SKM-1 treated with dmso at 0.1 percent for 144 hours (cell line): ENCODE data around the gene MYO6.
"Not testable (repeated sequence)": the region's sequence is repeated elsewhere in the genome, so short reads cannot be mapped to it uniquely, and the experiment has no call there.

Experiments
- DNase-seq: peaks from one replicate; lab custom pipeline; 2025; ENCODE audit not compliant: unreplicated experiment; lab: John Stamatoyannopoulos, UW

Gene MYO6

DNA sequence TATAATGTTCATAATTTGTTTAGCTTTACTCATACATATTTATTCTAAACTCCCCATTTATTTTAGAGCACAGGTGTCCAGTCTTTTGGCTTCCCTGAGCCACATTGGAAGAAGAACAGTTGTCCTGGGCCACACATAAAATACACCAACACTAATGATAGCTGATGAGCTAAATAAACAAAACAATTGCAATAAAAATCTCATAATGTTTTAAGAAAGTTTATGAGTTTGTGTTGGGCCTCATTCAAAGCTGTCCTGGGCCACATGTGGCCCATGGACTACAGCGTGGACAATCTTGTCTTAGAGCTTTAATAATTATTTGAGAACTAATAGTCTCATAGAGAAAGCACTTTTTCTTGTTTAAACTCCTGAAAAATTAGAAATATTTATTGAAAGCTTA, 131.3 kb downstream of the MYO6 start:
- no peak for DNase-seq

DNA sequence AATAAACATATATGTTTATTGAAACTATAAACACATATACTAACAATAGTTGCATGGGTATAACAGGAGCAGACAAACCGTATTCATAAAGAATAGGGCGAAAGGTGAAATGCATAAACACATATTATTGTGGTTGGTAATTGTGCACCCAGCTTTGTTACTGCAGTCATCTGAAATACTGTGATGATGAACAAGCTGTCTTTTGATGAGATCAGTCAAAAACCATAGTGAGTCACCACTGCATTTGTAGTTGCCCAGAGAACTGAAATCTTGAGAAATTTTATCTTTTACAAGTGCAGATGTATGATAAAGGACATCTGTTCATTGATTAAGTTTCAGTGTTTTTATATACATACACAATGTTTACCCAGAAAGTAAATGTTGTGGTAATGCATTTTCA, 133.7 kb downstream of the MYO6 start:
- DNase-seq = no peak

DNA sequence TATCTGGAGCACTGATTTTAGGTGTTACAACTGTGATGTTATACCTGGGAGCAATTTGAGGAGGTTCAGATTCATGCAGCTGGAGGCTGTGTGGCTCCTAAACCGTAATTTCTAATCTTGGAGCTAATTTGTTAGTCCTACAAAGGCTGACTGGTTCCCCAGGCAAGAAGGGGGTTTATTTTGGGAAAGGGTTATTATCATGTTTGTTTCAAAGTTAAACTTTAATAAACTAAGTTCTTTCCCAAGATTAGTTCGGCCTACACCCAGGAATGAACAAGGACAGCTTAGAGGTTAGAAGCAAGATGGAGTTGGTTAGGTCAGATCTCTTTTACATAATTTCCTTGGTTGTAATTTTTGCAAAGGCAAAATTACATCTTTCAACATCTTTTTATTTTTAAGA, 135.8 kb downstream of the MYO6 start:
- no peak for DNase-seq

DNA sequence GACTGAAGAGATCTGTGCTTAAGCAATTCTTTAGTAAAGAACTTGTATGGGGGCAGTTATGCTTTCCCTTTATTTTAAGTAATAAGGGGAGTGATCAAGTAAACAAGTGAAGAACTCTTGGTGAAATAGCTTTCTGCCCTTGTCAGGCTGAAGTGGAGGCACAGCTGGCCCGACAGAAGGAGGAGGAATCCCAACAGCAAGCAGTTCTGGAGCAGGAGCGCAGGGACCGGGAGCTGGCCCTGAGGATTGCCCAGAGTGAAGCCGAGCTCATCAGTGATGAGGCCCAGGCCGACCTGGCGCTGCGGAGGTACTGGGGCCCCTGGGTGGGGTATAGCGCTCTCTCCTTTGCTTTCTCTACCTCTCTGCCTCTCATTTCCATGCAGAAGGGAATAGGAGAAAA, 143.3 kb downstream of the MYO6 start:
- DNase-seq = no peak

DNA sequence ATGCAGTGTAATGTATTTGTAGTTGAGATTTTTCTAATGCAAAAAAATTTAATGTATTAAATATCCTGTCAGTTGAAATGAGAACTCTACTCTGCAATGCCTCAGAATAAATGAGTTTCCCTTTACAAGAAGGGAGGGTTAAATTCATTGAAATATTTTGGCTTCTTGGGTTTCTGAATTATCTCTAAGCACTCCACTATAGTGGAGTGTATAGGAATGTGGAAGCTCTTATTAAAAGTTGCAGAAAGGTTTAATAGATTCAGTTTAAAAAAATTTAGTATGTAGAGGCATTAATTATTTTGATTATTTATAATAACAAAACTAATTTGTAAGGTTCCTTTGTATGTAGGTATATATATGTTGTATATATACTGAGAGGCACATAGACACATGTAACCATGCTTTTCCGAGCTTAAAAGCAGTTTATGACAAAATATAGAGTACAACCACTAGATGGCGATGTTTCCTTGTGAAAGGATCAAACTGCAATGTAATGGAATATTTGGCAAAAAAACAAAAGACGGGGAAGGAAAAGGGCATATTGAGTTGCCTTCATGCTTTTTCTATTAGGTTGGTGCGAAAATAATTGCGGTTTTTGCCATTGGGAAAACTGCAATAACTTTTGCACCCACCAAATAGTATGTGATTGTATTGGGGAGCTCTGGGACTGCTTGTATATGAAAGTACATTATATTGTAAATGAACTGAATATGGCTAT, 144.2 kb downstream of the MYO6 start:
- peak; percentile 58 for DNase-seq

DNA sequence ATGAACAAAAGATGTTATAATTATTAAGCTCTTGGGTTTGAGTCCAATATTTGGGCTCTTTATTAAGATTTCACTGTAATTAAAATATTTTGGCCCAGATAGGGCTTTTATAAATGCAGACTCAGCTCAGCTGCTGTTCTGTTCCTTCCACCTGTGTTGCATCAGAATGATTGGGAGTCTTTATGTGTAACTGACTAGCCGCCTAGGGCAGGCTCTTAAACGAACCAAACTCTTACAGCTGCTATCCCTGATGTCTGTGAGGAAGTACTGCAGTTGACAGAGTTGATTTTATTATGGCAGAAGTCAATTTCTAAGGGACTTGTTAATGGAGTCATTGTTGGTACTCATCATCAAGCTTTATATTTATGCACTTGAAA, 144.7 kb downstream of the MYO6 start:
- DNase-seq = no peak

DNA sequence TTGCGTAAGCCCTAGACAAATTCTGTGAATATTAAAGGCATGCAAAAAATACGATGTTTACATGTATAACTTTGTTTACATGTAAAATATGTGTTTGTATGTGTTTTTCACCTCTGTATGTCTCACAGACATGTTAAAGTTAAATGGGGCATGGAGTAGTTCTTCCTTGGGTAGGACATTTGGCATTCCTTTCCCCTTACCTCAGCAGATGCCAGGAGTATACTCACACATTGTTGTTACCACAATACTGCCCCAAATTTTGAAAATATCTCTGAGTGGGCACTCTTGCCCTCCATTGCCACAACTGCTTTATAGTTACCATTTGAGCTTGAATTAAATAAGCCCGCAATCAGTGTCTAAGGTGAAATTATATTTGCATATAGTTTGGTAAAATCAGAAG, 147.5 kb downstream of the MYO6 start:
- no peak for DNase-seq

DNA sequence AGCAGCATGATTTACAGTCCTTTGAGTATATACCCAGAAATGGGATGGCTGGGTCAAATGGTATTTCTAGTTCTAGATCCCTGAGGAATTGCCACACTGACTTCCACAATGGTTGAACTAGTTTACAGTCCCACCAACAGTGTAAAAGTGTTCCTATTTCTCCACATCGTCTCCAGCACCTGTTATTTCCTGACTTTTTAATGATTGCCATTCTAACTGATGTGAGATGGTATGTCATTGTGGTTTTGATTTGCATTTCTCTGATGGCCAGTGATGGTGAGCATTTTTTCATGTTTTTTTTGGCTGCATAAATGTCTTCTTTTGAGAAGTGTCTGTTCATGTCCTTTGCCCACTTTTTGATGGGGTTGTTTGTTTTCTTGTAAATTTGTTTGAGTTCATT, 151.2 kb downstream of the MYO6 start:
- not testable (repeated sequence) for DNase-seq

DNA sequence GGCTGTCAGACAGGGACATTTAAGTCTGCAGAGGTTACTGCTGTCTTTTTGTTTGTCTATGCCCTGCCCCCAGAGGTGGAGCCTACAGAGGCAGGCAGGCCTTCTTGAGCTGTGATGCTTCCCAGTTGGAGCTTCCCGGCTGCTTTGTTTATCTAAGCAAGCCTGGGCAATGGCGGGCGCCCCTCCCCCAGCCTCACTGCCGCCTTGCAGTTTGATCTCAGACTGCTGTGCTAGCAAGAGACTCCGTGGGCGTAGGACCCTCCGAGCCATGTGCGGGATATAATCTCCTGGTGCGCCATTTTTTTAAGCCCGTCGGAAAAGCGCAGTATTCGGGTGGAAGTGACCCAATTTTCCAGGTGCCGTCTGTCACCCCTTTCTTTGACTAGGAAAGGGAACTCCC, 156.1 kb downstream of the MYO6 start:
- DNase-seq = not testable (repeated sequence)

DNA sequence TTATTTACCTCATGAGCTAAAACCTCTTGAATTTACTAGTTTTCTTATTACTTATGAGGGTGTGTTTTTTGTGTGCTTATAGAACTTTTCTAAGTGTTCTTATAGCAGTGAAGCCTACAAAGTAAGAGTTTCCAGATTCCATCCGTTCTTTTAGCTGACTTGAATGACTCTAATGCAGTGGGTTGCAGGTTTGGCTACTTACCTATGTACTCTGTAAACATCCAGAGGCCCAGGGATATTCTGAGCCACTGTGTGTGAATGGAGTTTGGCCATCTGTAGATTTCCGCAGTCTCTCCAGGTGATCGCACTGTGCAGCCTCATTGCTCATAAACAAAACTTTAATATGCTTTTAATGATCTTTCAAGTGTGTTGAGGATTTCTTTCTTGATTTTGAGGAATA, 157.8 kb downstream of the MYO6 start:
- no peak for DNase-seq

DNA sequence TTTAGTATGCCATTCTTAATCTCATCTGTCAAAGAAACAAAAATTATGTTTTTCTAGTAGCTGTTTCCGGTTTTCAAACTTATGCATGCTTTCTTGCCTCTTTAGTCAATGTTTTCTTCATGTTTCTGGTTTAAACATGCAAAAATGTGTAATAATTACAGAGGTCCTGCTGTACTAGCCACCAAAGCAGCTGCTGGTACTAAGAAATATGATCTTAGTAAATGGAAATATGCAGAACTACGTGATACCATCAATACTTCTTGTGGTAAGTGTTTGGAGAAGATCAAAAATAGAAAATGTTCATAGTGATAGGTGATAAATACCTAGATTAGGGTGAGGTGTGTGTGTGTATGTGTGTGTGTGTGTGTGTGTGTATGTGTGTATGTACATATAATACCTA, 158.4 kb downstream of the MYO6 start:
- no peak for DNase-seq

DNA sequence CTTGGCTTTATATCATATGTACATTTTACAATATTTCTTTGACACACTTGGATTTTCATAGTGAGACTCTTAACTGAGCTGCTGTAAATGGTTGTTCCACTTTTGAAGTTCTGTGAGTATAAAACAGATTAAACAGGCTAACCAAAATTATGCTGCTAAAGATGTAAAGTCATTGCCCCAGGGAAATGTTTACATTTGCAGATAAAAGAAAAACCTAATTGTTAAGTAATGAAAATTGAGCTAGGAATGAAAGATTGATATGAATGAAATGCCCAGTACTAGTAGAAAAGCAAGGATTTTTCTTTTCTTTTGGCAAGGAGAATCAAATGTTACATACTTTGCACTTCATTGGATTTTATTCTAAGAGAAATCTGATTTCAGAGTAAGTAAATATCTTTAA, 164.0 kb downstream of the MYO6 start:
- DNase-seq = no peak

DNA sequence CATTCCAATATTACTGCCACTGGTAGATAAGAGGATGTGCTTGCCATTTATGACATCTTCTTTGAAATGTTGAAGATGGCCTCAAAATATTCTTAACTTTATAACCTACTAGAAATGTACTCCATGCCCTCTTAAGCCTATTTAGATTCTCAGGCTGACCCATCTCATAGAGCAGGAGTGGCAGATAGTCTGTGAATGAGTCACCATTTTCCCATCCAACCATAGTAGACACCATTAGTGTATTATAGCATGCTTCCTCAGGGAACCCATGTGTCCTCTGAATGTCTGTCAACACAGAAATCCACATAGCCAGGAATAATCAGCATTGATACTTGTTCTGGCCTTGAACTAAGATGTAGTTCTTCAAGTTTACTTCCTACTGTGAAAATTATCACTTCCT, 173.2 kb downstream of the MYO6 start:
- no peak for DNase-seq

DNA sequence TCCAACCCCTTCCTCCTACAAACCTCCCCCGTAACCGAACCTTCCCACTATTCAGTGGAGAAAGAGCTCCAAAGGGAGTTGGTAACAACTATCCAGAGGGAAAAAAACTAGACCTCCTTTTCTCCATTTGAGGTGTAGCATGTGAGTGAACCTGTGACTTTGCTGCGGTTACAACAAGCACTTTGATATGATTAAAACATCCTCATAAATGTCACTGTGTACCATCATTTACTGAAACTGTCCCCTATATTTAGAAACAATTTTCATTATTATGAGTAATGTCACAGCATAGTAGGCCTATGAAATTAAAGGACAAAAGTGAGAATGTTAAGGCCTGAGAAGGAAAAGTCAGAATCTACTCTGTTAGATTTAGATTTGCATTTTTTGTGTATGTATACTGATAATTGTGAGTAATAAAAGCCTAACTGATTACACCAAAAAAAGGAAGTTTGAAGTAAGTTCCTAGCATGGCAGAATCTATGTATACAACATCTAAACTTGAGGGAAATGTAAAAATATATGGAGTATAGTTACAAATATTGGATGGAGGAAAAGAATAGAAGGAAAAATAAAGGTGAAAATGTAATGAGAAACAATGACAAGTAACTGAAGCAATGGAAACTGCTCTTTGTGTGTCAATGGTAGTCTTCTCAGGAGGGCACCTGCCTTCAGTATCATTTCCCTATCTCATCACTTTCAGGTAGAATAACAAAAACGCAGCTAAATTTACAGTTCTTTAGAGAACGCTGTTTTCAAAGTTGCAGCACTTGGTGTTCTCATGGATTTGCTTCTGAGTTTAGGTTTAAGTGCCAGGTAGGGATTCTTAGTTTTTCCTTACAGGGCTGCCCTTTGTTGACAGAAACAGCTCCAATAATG, 177.5 kb downstream of the MYO6 start:
- DNase-seq = no peak

DNA sequence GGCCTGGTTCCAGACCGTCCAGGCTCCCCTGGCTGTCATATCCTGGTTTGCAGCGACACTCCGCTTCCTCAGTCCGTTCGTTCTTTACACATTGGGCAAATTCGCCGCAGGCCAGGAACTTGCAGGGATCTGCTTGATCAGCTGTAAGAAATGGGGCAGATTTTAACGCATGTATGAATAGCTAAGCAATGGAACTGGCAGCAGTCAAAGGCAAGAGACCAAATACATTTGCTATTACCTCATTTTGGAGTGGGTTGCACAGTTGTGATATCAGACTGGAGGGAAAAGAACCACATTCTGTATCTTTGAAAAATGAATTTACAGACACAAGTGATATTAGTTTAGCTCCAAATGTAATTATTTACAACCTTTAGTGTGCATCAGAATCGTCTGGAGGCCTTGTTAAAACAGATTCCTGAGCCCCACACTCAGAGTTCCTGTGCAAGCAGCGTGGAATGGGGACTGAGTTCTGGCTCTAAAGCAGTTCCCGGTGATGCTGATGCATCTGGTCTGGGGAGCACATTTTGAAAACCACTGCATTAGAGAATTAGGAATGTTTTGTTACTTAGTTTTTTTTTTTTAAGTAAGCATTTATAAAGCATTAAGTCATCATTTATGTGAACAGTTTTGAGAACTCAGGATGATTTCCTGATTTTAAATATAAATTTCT, 182.1 kb downstream of the MYO6 start:
- DNase-seq = no peak

DNA sequence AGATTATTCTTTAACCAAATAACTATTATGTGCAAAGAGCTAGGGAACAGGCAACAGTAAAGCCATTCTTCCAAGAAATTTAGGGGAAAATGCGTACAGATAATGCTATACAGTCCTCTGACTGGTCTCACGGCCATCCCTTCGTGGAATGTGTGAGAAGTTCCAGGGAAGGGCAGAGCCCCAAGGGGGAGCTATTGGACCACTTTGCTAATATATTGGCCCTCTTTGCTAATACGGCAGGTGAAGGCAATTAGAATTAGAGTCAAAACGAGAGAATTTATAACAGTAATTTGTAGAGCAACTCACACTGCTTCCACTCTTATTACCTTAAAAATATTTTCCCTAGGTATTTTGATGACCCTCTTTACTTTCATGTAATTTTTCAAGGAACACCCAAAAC, 183.0 kb downstream of the MYO6 start:
- no peak for DNase-seq

DNA sequence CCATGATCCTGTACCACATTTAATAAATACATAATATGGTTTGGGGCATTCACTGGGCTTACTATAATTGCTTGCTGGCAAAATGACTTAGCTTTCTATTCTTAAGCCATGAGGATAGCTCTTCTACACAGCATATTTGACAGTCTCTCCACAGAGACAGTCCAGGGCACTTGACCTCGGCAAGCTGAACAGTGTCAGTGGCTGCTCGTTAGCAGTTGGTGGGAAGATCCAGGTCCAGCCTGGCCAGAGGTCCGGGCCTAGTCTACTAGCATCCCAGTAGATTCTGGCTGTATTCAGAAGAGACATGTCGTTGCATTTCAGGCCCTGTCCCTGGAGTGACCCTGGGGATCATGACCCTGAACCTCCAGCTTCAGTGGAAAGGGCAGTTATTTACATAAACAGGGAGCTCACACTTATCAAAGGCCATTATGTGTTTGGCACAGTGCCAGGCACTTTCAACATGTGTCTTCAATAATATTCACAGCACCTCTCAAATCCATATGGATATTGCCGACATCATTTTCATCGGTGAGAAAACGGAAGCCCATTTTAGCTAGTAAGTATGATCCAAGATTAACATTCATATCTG, 184.4 kb downstream of the MYO6 start:
- DNase-seq = no peak

DNA sequence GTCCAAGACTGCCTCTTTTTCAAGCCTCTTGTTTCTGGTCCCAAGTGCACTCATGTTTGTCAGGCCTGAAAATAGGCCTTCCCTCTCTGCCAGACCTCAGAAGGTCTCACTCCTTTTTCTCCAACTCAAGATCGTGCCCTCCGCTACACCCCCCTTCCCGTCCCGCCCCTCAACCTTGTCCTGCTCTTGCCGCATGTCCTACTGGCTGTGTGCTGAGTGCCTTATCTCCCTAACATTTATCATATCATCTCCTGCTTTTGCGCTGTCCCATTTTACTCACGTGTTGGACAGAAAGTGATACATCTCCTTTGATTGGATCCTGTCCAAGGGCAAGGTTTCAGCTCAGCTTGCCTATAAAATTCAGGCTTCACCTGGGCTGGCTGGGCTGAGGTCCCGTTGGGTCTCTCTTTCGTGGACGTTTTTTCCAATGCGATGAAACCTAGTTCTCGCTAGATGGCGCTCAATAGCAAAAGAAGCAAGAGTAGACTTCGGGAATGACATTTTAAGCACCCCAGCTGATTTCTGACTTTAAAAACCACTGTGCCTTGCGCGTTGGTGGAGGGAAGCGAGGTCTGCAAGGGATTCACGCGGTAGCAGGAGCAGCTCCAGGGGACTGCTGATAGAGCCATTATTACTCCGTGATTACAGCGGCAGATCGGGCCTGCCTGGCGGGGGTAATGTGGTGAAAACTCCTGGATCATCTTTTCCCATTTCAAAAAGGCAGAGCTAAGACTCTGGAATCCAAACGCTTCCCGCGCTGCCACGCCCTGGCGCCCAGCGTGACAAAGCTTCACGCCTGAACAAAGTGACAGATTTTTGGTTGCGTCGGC, 185.8 kb downstream of the MYO6 start:
- peak; percentile 64 for DNase-seq

DNA sequence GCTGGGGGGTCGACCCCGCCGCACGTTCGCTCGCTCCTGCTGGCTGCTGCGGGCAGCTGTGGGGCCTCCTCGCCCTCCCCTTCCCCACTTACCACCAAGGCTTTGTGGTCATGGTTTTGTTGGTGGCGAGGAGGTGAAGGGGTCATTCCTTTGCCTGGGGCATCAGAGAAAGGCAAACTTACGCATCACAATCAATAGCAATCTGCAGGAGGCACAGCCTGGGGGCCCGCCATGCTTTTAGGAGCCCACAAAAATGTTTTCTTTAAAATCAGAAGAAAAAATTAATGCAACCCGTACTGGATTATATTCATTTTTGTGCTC, 186.4 kb downstream of the MYO6 start:
- DNase-seq = no peak

DNA sequence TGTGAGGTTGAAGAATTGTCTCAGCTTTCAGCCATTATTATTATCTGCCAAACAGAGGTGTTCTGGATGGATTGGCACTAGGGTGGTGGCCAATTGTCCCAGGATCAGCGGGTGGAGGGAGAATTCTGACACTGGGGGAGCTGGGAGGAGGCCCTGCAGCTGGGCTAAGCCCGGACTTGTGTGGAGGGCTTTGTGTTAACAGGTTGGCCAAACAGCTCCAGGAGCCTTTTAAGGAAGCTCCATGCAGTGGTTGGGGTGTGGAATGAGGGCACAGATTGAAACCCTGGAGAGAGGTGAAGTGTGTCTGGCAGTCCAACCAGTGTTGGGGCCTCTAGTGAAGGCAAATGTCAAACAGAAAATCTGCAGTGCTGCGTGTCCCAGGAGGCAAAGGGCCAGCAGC, 187.6 kb downstream of the MYO6 start:
- no peak for DNase-seq

DNA sequence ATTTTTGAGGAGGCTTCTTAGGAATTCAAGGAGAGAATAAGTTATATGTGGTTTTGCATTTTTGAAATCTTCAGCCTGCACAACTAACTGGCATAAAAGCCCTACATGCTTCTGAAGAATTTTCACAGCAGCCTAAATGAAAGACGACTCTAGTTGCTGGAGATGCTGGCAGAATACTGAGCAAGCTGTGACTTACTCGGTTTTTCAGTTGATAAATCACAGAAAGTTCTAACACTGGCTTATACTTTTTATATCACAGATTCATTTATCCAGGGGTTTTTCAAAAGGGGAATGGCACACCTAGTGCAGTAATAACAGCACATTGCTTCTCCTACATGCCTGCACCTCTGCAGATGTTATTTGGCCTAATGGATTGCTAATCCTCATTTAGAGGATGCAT, 188.8 kb downstream of the MYO6 start:
- DNase-seq = no peak
